HepG2 (cell line): ENCODE measurements around the gene FOLR1. TPM values are rescaled to one million over a fixed set of nuclear protein-coding genes. Genes with fewer than 3 reads are reported as not detected.
A peak's percentile ranks its signal among the peaks of the same experiment; 100 is the strongest.

Experiments used
- CREB1 ChIP-seq, 2 experiments: fragments of 450-650 bp in 1 of 2; IDR thresholded peaks; 2 replicates each; pipeline ENCODE4 v1.6.1; 2016 to 2017; ENCODE audit warnings: control low read depth in 1 of 2, mild to moderate bottlenecking in 1 of 2, missing compliant biosample characterization in 1 of 2, missing genetic modification characterization in 1 of 2
- GATAD2A ChIP-seq: IDR thresholded peaks from 2 replicates; pipeline ENCODE4 v1.6.1; 2016
- HNF4A ChIP-seq: sonication (generic); formaldehyde crosslinking; IDR thresholded peaks from 2 replicates; pipeline ENCODE4 v1.4.0; 2020; ENCODE audit warnings: missing genetic modification reagents
- MAZ ChIP-seq, 2 experiments: sonication (generic) in 1 of 2; formaldehyde crosslinking in 1 of 2; IDR thresholded peaks; 2 replicates each; pipeline versions ENCODE4 v1.5.0 to v1.6.1; 2012 to 2020; ENCODE audit warnings: low read depth in 2 of 2, mild to moderate bottlenecking in 2 of 2, borderline replicate concordance in 1 of 2, improper control_type of control experiment in 1 of 2, low read length in 1 of 2, missing genetic modification reagents in 1 of 2, moderate library complexity in 1 of 2
- NCOR1 ChIP-seq: fragments of 200-600 bp; sonication (generic); IDR thresholded peaks from 2 replicates; pipeline ENCODE4 v1.7.0; 2017; ENCODE audit warnings: antibody characterized with exemption, low read length, borderline replicate concordance
- NKX3-1 ChIP-seq: sonication (generic); formaldehyde crosslinking; IDR thresholded peaks from 2 replicates; pipeline ENCODE4 v1.5.0; 2020; ENCODE audit warnings: missing genetic modification reagents
- POLR2G ChIP-seq: fragments of 200-400 bp; formaldehyde crosslinking; IDR thresholded peaks from 2 replicates; pipeline ENCODE4 v1.6.1; 2018; ENCODE audit warnings: mild to moderate bottlenecking, low read depth, low read length, moderate library complexity
- SMARCE1 ChIP-seq: fragments of 450-650 bp; IDR thresholded peaks from 2 replicates; pipeline ENCODE4 v1.6.1; 2017; ENCODE audit warnings: borderline replicate concordance
- ZMAT3 ChIP-seq: sonication (generic); formaldehyde crosslinking; conservative IDR thresholded peaks from 2 replicates; pipeline ENCODE4 v1.7.0; 2021; ENCODE audit warnings: missing genetic modification reagents
- ZNF296 ChIP-seq: sonication (generic); formaldehyde crosslinking; conservative IDR thresholded peaks from 2 replicates; pipeline ENCODE4 v1.5.0; 2020; ENCODE audit warnings: mild to moderate bottlenecking, missing genetic modification reagents
- ZNF569 ChIP-seq: sonication (generic); formaldehyde crosslinking; IDR thresholded peaks from 2 replicates; pipeline ENCODE4 v1.5.0; 2020; ENCODE audit warnings: mild to moderate bottlenecking, missing genetic modification reagents, moderate library complexity, borderline replicate concordance
- ZNF672 ChIP-seq: sonication (generic); formaldehyde crosslinking; IDR thresholded peaks from 2 replicates; pipeline ENCODE4 v1.8.1; 2022; ENCODE audit warnings: missing genetic modification reagents
- ZNF724P ChIP-seq: sonication (generic); formaldehyde crosslinking; IDR thresholded peaks from 2 replicates; pipeline ENCODE4 v1.8.0; 2022; ENCODE audit warnings: missing genetic modification reagents, borderline replicate concordance
- ZNF841 ChIP-seq: sonication (generic); formaldehyde crosslinking; IDR thresholded peaks from 2 replicates; pipeline ENCODE4 v1.8.1; 2023; ENCODE audit warnings: missing genetic modification reagents, borderline replicate concordance
- polyA plus RNA-seq, 8 experiments: library from polyadenylated mRNA; depleted of rRNA in 3 of 8; stranded (reverse) in 7 of 8; unstranded in 1 of 8; fragments of >200 nt; fragmentation: Illumina TruSeq in 4 of 8; extraction: Trizol in 4 of 8; gene quantifications; 2 replicates each; pipeline versions ENCODE4 v1.2.1 to v1.2.3, GENCODE V29; 2011 to 2016; ENCODE audit warnings: low read depth in 4 of 8, missing spikeins in 1 of 8, mixed read lengths in 1 of 8; ENCODE audit not compliant: insufficient read depth in 1 of 8
- total RNA-seq, 5 experiments: library from RNA; depleted of rRNA; stranded (reverse); fragments of >200 nt; fragmentation: Illumina TruSeq; extraction: Trizol; gene quantifications; 2 replicates each; pipeline ENCODE4 v1.2.3, GENCODE V29; 2016; ENCODE audit warnings: low read depth in 1 of 5
- TF ChIP-seq, protein P1 (sequence below): sonication (generic); formaldehyde crosslinking; IDR thresholded peaks from 2 replicates; pipeline ENCODE4 v1.4.0; 2020; ENCODE audit warnings: missing genetic modification reagents
- TF ChIP-seq, protein P2 (sequence below): IDR thresholded peaks from 2 replicates; pipeline ENCODE4 v1.6.1; 2018; ENCODE audit warnings: missing genetic modification reagents, mild to moderate bottlenecking, missing compliant biosample characterization
- TF ChIP-seq, protein P3 (sequence below): sonication (generic); formaldehyde crosslinking; IDR thresholded peaks from 2 replicates; pipeline ENCODE4 v1.4.0; 2020; ENCODE audit warnings: mild to moderate bottlenecking, missing genetic modification reagents
- TF ChIP-seq, protein P4 (sequence below): sonication (generic); formaldehyde crosslinking; IDR thresholded peaks from 2 replicates; pipeline ENCODE4 v1.4.0; 2020; ENCODE audit warnings: missing genetic modification reagents, borderline replicate concordance
- TF ChIP-seq, protein P5 (sequence below): sonication (generic); formaldehyde crosslinking; IDR thresholded peaks from 2 replicates; pipeline ENCODE4 v1.5.0; 2020; ENCODE audit warnings: missing genetic modification reagents

The FOLR1 gene
- total and polyA plus RNA-seq, 2 of the 13 experiments (the other 11 are each of a cell fraction or from before 2014, with no cell fraction given): 0.20 TPM; not detected in 1

DNA sequence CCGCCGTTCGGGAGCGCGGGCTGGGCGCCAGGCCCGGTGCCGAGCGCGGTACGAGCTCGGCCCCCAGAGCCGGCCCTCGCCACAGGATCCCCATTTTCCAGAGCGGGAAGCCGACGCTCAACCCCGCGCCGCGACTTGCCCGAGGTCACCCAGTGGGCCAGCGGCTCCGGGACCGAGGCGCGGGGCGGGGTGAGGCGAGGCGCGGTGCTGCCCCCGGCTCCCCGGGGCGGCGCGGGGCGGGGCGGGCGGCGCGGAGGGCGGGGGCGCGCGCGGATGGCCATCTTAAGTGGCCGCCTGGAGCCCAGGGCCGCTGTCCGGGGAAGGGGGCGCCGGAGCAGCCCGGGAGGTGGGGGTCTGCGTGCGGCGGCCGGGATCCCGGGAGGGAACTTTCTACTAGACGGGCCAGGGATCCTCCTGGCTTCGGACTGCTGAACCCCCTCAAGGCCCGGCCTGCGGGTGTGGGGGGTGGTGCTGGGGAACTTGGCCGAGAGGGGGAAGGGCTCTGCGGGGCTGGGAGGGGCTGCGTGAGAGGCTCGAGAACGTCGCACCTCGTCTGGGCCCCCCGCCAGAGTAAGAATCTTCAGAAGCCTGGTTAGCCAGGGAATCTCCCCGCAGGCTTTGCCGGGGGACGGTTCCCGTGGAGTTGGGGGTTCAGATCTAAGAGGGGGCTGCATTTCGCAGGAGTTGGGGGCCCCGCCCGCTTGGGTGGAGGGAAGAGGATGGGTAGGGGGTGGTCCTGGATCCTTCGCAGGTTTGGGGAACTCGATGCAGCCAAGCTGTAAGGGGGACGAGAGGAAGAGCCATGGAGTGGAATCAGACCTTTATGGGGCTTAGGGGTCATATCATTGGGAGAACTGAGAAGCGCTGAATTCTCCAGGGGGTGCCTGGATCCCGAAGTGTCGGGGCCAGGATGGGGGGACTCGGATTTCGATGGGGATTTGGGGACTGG is 31.9 kb downstream of the FOLR1 start (continued):
- TF ChIP-seq, protein P1, sequence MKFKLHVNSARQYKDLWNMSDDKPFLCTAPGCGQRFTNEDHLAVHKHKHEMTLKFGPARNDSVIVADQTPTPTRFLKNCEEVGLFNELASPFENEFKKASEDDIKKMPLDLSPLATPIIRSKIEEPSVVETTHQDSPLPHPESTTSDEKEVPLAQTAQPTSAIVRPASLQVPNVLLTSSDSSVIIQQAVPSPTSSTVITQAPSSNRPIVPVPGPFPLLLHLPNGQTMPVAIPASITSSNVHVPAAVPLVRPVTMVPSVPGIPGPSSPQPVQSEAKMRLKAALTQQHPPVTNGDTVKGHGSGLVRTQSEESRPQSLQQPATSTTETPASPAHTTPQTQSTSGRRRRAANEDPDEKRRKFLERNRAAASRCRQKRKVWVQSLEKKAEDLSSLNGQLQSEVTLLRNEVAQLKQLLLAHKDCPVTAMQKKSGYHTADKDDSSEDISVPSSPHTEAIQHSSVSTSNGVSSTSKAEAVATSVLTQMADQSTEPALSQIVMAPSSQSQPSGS: no peak
- TF ChIP-seq ZNF841 (CRISPR knock-in tag) (no peak), ZMAT3 (CRISPR knock-in tag) (0 out of 2 replicates have a peak, but pooled peaks have one; percentile 12), ZNF296 (no peak), MAZ (IDR thresholded peaks at IDR 0.05; ENCODE audit: borderline replicate concordance, low read depth, low read length) (no peak; the same call in 1 of the 2 replicates), MAZ (CRISPR knock-in tag; IDR thresholded peaks at IDR 0.05; ENCODE audit: low read depth) (no peak), GATAD2A (CRISPR knock-in tag) (peak; percentile 1; the same call in 1 of the 2 replicates), POLR2G (peak; percentile 56; the same call in 1 of the 2 replicates), HNF4A (CRISPR knock-in tag) (no peak), NKX3-1 (CRISPR knock-in tag) (no peak), ZNF569 (CRISPR knock-in tag) (no peak), NCOR1 (no peak), ZNF724P (CRISPR knock-in tag) (no peak), ZNF672 (no peak), SMARCE1 (no peak), CREB1 (IDR thresholded peaks at IDR 0.05) (no peak), CREB1 (CRISPR knock-in tag; IDR thresholded peaks at IDR 0.05) (no peak)
- TF ChIP-seq, protein P2, sequence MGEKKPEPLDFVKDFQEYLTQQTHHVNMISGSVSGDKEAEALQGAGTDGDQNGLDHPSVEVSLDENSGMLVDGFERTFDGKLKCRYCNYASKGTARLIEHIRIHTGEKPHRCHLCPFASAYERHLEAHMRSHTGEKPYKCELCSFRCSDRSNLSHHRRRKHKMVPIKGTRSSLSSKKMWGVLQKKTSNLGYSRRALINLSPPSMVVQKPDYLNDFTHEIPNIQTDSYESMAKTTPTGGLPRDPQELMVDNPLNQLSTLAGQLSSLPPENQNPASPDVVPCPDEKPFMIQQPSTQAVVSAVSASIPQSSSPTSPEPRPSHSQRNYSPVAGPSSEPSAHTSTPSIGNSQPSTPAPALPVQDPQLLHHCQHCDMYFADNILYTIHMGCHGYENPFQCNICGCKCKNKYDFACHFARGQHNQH (CRISPR knock-in tag): no peak
- TF ChIP-seq, protein P3, sequence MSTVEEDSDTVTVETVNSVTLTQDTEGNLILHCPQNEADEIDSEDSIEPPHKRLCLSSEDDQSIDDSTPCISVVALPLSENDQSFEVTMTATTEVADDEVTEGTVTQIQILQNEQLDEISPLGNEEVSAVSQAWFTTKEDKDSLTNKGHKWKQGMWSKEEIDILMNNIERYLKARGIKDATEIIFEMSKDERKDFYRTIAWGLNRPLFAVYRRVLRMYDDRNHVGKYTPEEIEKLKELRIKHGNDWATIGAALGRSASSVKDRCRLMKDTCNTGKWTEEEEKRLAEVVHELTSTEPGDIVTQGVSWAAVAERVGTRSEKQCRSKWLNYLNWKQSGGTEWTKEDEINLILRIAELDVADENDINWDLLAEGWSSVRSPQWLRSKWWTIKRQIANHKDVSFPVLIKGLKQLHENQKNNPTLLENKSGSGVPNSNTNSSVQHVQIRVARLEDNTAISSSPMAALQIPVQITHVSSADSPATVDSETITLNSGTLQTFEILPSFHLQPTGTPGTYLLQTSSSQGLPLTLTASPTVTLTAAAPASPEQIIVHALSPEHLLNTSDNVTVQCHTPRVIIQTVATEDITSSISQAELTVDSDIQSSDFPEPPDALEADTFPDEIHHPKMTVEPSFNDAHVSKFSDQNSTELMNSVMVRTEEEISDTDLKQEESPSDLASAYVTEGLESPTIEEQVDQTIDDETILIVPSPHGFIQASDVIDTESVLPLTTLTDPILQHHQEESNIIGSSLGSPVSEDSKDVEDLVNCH (CRISPR knock-in tag): no peak
- TF ChIP-seq, protein P4, sequence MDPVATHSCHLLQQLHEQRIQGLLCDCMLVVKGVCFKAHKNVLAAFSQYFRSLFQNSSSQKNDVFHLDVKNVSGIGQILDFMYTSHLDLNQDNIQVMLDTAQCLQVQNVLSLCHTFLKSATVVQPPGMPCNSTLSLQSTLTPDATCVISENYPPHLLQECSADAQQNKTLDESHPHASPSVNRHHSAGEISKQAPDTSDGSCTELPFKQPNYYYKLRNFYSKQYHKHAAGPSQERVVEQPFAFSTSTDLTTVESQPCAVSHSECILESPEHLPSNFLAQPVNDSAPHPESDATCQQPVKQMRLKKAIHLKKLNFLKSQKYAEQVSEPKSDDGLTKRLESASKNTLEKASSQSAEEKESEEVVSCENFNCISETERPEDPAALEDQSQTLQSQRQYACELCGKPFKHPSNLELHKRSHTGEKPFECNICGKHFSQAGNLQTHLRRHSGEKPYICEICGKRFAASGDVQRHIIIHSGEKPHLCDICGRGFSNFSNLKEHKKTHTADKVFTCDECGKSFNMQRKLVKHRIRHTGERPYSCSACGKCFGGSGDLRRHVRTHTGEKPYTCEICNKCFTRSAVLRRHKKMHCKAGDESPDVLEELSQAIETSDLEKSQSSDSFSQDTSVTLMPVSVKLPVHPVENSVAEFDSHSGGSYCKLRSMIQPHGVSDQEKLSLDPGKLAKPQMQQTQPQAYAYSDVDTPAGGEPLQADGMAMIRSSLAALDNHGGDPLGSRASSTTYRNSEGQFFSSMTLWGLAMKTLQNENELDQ (CRISPR knock-in tag): no peak
- TF ChIP-seq, protein P5, sequence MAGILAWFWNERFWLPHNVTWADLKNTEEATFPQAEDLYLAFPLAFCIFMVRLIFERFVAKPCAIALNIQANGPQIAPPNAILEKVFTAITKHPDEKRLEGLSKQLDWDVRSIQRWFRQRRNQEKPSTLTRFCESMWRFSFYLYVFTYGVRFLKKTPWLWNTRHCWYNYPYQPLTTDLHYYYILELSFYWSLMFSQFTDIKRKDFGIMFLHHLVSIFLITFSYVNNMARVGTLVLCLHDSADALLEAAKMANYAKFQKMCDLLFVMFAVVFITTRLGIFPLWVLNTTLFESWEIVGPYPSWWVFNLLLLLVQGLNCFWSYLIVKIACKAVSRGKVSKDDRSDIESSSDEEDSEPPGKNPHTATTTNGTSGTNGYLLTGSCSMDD: no peak
